Endodermal cell (in vitro differentiated cells): ENCODE measurements around the gene EFNA5. TPM values are rescaled to one million over a fixed set of nuclear protein-coding genes. Genes with fewer than 3 reads are reported as not detected.

ENCODE experiments used
- DNase-seq: peaks from one replicate; pipeline ENCODE4 v3.0.0-alpha.2; 2017
- H3K27ac ChIP-seq: 2 replicates; pipeline ENCODE4 v1.5.1; 2013; ENCODE audit warnings: mild to moderate bottlenecking, low read depth, low read length, moderate library complexity
- H3K27me3 ChIP-seq: 2 replicates; pipeline ENCODE4 v1.6.1; 2013; ENCODE audit warnings: mild to moderate bottlenecking, low read length, moderate library complexity; ENCODE audit not compliant: insufficient read depth, control insufficient read depth, poor library complexity, severe bottlenecking
- H3K36me3 ChIP-seq: 2 replicates; pipeline ENCODE4 v1.7.0; 2013; ENCODE audit warnings: mild to moderate bottlenecking, low read length, moderate library complexity; ENCODE audit not compliant: control insufficient read depth, insufficient read depth
- H3K4me1 ChIP-seq: one replicate; pipeline ENCODE4 v1.7.0; 2013; ENCODE audit warnings: low read length; ENCODE audit not compliant: control insufficient read depth, insufficient read depth
- H3K4me3 ChIP-seq: 2 replicates; pipeline ENCODE4 v1.5.1; 2013; ENCODE audit warnings: mild to moderate bottlenecking, low read length, moderate library complexity
- H3K9ac ChIP-seq: 2 replicates; pipeline ENCODE4 v1.6.1; 2013; ENCODE audit warnings: mild to moderate bottlenecking, low read length, moderate library complexity; ENCODE audit not compliant: poor library complexity, severe bottlenecking; ENCODE audit errors: extremely low read depth
- H3K9me3 ChIP-seq: 2 replicates; pipeline ENCODE4 v1.6.1; 2013; ENCODE audit warnings: mild to moderate bottlenecking, low read length, moderate library complexity; ENCODE audit not compliant: control insufficient read depth
- H3K27ac Mint-ChIP-seq: 2 replicates; pipeline ENCODE4 v1.8.0; 2020; ENCODE audit warnings: mixed read lengths
- H3K27me3 Mint-ChIP-seq: 2 replicates; pipeline ENCODE4 v1.8.0; 2021; ENCODE audit warnings: mild to moderate bottlenecking, mixed read lengths; ENCODE audit not compliant: insufficient read depth
- H3K36me3 Mint-ChIP-seq: 2 replicates; pipeline ENCODE4 v1.8.0; 2020; ENCODE audit warnings: low read depth, mixed read lengths
- H3K4me1 Mint-ChIP-seq: 2 replicates; pipeline ENCODE4 v1.8.0; 2020; ENCODE audit warnings: mixed read lengths
- H3K4me3 Mint-ChIP-seq: 2 replicates; pipeline ENCODE4 v1.8.0; 2020; ENCODE audit warnings: mild to moderate bottlenecking, moderate library complexity, mixed read lengths
- H3K9me3 Mint-ChIP-seq: 2 replicates; pipeline ENCODE4 v1.8.0; 2020; ENCODE audit warnings: mild to moderate bottlenecking, mixed read lengths
- WGBS, 2 experiments: methylation state at CpG; one replicate each; pipeline versions ENCODE4 v1.1.5 to v1.1.7; 2013; ENCODE audit warnings: missing lambda C conversion rate in 2 of 2, mixed read lengths in 1 of 2; ENCODE audit not compliant: insufficient coverage in 1 of 2, insufficient read length in 1 of 2; 5-methylcytosine and 5-hydroxymethylcytosine counted together
- total RNA-seq, 2 donors: library from RNA; stranded (reverse); fragmentation: NEBNext Ultra II Directional in 1 of 2; extraction: Animal tissue kit (Norgen Biotek cat#: 25700) in 1 of 2; gene quantifications; 2 replicates in 1 of 2; 3 replicates in 1 of 2; pipeline ENCODE4 v1.2.1, GENCODE V29; 2021
- TF ChIP-seq, protein P1 (sequence below): fragments of 200-600 bp; sonication (generic); conservative IDR thresholded peaks from 2 replicates; pipeline ENCODE4 v1.5.0; 2021; ENCODE audit warnings: antibody characterized with exemption, mild to moderate bottlenecking

Gene EFNA5
- total RNA-seq, 2 donors from 2014 or later, result 53.3 to 63.1 TPM

DNA sequence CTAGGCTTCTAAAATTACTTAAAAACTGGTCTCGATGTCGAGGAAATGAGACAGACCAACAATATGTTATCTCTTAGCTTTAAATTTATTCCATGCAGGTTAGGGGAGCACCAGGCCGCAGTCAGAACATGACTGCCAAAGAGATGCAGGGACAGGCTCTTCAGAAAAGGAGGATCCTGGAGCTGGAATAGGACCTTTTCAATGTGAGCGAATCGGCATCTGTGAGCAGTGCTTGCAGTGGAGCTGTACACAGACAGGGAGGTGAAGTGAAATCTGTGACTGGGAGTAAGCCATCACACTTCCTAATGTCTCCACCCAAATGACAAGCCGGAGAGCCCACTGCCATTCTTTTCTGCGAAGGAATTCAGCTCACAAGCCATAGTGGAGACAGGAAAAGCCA lies 78.2 kb downstream of the EFNA5 start:
- Histone ChIP-seq H3K36me3 (peaks cover 10% of the 10 kb centered on the region), H3K4me1 (peaks cover 16% of the 10 kb centered on the region), H3K27me3 (no peaks in the 10 kb centered on the region), H3K9me3 (no peaks in the 10 kb centered on the region), H3K4me3 (no peak overlapping the region), H3K27ac (no peak overlapping the region), H3K9ac (no peak overlapping the region)
- 79 to 90% methylated on average over 2 to 7 of the region's 7 CpGs for WGBS, 2 experiments
- TF ChIP-seq, protein P1, sequence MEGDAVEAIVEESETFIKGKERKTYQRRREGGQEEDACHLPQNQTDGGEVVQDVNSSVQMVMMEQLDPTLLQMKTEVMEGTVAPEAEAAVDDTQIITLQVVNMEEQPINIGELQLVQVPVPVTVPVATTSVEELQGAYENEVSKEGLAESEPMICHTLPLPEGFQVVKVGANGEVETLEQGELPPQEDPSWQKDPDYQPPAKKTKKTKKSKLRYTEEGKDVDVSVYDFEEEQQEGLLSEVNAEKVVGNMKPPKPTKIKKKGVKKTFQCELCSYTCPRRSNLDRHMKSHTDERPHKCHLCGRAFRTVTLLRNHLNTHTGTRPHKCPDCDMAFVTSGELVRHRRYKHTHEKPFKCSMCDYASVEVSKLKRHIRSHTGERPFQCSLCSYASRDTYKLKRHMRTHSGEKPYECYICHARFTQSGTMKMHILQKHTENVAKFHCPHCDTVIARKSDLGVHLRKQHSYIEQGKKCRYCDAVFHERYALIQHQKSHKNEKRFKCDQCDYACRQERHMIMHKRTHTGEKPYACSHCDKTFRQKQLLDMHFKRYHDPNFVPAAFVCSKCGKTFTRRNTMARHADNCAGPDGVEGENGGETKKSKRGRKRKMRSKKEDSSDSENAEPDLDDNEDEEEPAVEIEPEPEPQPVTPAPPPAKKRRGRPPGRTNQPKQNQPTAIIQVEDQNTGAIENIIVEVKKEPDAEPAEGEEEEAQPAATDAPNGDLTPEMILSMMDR, result no peak
- Mint-ChIP-seq H3K27me3 (no peaks in the 10 kb centered on the region), H3K27ac (no peak overlapping the region), H3K4me3 (no peak overlapping the region), H3K36me3 (peaks cover 2% of the 10 kb centered on the region), H3K9me3 (no peaks in the 10 kb centered on the region), H3K4me1 (peaks cover 21% of the 10 kb centered on the region)
- DNase-seq, result no peak

DNA sequence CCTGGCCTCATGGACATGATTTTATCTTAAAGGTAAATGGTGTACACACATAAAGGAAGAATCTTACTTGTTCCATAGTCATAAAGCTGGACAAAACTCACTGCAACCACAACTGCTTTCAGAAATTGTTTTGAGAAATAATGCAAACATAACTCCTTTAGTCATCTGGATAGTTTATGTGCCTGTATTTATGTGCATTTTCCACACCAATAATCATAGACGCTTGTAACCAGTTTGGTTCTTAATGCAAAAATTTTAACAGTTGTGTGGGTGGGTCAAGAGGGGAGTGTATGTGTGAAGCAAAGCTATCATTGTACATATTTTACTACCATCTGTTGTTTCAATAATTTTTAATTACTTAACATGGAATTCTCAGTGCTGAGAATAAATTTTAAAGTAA lies 80.1 kb downstream of the EFNA5 start:
- Histone ChIP-seq H3K36me3 (peaks cover 2% of the 10 kb centered on the region), H3K9me3 (no peaks in the 10 kb centered on the region), H3K4me3 (no peak overlapping the region), H3K9ac (no peak overlapping the region), H3K4me1 (peaks cover 16% of the 10 kb centered on the region), H3K27ac (no peak overlapping the region), H3K27me3 (no peaks in the 10 kb centered on the region)
- no peak overlapping the region for H3K4me3 Mint-ChIP-seq
- H3K27ac Mint-ChIP-seq, result no peak overlapping the region
- no peak for DNase-seq
- no peaks in the 10 kb centered on the region for H3K27me3 Mint-ChIP-seq
- no peaks in the 10 kb centered on the region for H3K9me3 Mint-ChIP-seq
- peaks cover 21% of the 10 kb centered on the region for H3K4me1 Mint-ChIP-seq
- no peaks in the 10 kb centered on the region for H3K36me3 Mint-ChIP-seq
- TF ChIP-seq, protein P1, result no peak
- no CpG with 5 or more reads among the region's 1 CpG for WGBS, 2 experiments

DNA sequence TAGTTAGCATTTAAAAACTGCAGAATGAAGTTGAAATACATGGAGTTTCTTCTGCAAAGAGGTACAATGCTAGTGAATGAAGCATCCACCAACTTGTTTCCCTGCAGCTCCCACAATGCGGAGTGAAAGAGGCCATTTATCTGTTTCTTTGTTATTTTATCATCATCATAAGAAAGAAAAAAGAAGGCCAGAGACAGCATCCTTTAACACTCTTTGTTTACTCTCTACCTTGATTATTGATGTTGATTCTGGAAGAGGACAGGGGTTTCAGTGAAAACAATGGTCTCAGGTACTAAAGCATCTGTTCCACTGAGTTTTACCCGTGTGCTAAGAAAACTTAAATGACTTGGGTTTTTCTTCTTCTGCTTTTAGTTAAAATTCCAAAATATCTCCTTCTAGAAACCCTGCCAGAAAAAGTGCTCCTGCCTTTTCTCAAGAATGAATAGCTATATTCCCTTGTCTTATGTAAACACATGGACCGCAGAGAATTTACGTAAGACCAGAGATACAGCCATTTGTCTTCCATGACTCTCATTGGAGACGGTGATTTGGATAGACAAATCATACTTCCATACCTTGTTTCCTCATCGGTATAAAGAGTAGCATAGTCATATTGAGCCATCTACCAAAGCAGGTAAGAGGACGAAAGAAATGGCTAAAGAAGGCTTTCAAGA lies 81.1 kb downstream of the EFNA5 start:
- H3K36me3 Mint-ChIP-seq, result peaks cover 1% of the 10 kb centered on the region
- H3K27me3 Mint-ChIP-seq, result no peaks in the 10 kb centered on the region
- H3K27ac ChIP-seq, result no peak overlapping the region
- H3K36me3 ChIP-seq, result peaks cover 4% of the 10 kb centered on the region
- no peaks in the 10 kb centered on the region for H3K9me3 Mint-ChIP-seq
- H3K27me3 ChIP-seq, result no peaks in the 10 kb centered on the region
- peaks cover 21% of the 10 kb centered on the region for H3K4me1 Mint-ChIP-seq
- no peaks in the 10 kb centered on the region for H3K9me3 ChIP-seq
- 75 to 90% methylated on average over 6 to 7 of the region's 7 CpGs for WGBS, 2 experiments
- H3K4me3 ChIP-seq, result no peak overlapping the region
- H3K9ac ChIP-seq, result no peak overlapping the region
- H3K27ac Mint-ChIP-seq, result no peak overlapping the region
- TF ChIP-seq, protein P1, result no peak
- no peak for DNase-seq
- peaks cover 16% of the 10 kb centered on the region for H3K4me1 ChIP-seq
- H3K4me3 Mint-ChIP-seq, result no peak overlapping the region
